GM19025 (cell line): ENCODE data around the gene MYO1A.
"Not testable (repeated sequence)": the region's sequence is repeated elsewhere in the genome, so short reads cannot be mapped to it uniquely, and the experiment has no call there.

Source experiments
- ATAC-seq: cut with Tn5 transposase; IDR thresholded peaks from one replicate; pipeline ENCODE4 v1.9.1; 2021; ENCODE audit warnings: mild to moderate bottlenecking, low read depth, moderate library complexity; ENCODE audit not compliant: unreplicated experiment

MYO1A gene

GRCh38 chr12:57019983-57020719 is 29.8 kb downstream of the MYO1A start:
- no peak for ATAC-seq

- no peak for ATAC-seq
These were observed 31.0 kb downstream of the MYO1A start for GRCh38 chr12:57018906-57019305.

- ATAC-seq, result not testable (repeated sequence)
These were observed 31.6 kb downstream of the MYO1A start for GRCh38 chr12:57018353-57018752.

GRCh38 chr12:57016348-57016747 is 33.6 kb downstream of the MYO1A start, which contains the start of gene TAC3:
TAC3 (minus strand) TSS chr12:57016529; CDS start chr12:57015797, 732 bp downstream.
- ATAC-seq, result no peak

- peak; percentile 70 for ATAC-seq
These were observed 37.1 kb downstream of the MYO1A start for GRCh38 chr12:57012600-57013465.

GRCh38 chr12:57011438-57012424 is 38.2 kb downstream of the MYO1A start:
- peak; percentile 46 for ATAC-seq

GRCh38 chr12:57010627-57011247 is 39.2 kb downstream of the MYO1A start:
- no peak for ATAC-seq

- ATAC-seq, result no peak
These were observed 39.8 kb downstream of the MYO1A start for GRCh38 chr12:57009949-57010626.

GRCh38 chr12:57008178-57008577 is 41.8 kb downstream of the MYO1A start:
- ATAC-seq, result no peak

GRCh38 chr12:57006809-57007475 is 43.0 kb downstream of the MYO1A start:
- no peak for ATAC-seq

GRCh38 chr12:57005980-57006808 is 43.7 kb downstream of the MYO1A start, which contains the start of gene ZBTB39:
ZBTB39 (minus strand) TSS chr12:57006546; CDS start chr12:57004917, 1,629 bp downstream.
- ATAC-seq, result peak; percentile 84

GRCh38 chr12:57004651-57005050 is 45.3 kb downstream of the MYO1A start:
- ATAC-seq, result no peak

- no peak for ATAC-seq
These were observed 46.5 kb downstream of the MYO1A start for GRCh38 chr12:57003395-57003794.

GRCh38 chr12:57001448-57001906 is 48.5 kb downstream of the MYO1A start:
- no peak for ATAC-seq

- no peak for ATAC-seq
These were observed 49.5 kb downstream of the MYO1A start for GRCh38 chr12:57000393-57000792.

GRCh38 chr12:56999456-56999855 is 50.5 kb downstream of the MYO1A start:
- no peak for ATAC-seq

- ATAC-seq, result peak; percentile 78
These were observed 50.9 kb downstream of the MYO1A start for GRCh38 chr12:56998981-56999380.

- no peak for ATAC-seq
These were observed 51.6 kb downstream of the MYO1A start for GRCh38 chr12:56998316-56998715.
